WI38 (cell line): ENCODE results near the gene PGA4.

Experiments used
- H3K4me3 ChIP-seq: 2 replicates; pipeline ENCODE4 v1.5.1; 2011; ENCODE audit warnings: low read depth, mild to moderate bottlenecking, control low read depth, low read length
- TF ChIP-seq, protein P1 (sequence below): IDR thresholded peaks from 2 replicates; pipeline ENCODE4 v1.5.1; 2012; ENCODE audit warnings: low read depth, mild to moderate bottlenecking, control low read depth, low read length

PGA4 gene

DNA sequence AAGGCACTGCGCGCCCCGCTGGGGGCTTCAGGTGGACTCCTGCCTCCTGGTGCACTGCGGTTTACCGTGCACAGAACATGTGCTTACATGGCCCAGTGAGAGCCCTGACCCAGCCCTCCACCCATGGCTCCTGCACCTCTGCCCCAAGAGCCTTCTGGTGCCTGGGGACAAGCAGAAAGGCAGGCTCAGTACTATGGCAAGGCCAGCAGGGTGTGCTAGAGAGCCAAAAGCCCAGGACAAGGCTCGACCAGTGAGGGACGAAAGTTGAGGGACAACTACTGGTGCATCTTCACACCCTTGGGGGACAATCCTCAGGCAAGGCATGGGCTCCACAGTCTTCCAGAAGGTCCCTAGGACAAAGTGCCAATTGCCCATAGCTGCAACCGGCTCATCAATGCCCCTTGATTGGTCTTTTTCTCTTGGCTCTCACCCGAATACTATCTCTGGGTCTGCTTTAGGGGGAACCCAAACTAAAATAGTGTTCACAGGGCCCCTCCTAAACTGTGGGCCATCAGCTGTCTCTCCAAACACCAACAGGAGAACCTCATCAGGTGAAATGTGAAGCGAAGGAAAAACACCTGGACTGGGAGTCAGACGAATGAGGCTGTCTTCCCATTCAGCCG, 32.4 kb downstream of the PGA4 start:
- TF ChIP-seq, protein P1, sequence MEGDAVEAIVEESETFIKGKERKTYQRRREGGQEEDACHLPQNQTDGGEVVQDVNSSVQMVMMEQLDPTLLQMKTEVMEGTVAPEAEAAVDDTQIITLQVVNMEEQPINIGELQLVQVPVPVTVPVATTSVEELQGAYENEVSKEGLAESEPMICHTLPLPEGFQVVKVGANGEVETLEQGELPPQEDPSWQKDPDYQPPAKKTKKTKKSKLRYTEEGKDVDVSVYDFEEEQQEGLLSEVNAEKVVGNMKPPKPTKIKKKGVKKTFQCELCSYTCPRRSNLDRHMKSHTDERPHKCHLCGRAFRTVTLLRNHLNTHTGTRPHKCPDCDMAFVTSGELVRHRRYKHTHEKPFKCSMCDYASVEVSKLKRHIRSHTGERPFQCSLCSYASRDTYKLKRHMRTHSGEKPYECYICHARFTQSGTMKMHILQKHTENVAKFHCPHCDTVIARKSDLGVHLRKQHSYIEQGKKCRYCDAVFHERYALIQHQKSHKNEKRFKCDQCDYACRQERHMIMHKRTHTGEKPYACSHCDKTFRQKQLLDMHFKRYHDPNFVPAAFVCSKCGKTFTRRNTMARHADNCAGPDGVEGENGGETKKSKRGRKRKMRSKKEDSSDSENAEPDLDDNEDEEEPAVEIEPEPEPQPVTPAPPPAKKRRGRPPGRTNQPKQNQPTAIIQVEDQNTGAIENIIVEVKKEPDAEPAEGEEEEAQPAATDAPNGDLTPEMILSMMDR, result peak; percentile 82
- no peak overlapping the region for H3K4me3 ChIP-seq

DNA sequence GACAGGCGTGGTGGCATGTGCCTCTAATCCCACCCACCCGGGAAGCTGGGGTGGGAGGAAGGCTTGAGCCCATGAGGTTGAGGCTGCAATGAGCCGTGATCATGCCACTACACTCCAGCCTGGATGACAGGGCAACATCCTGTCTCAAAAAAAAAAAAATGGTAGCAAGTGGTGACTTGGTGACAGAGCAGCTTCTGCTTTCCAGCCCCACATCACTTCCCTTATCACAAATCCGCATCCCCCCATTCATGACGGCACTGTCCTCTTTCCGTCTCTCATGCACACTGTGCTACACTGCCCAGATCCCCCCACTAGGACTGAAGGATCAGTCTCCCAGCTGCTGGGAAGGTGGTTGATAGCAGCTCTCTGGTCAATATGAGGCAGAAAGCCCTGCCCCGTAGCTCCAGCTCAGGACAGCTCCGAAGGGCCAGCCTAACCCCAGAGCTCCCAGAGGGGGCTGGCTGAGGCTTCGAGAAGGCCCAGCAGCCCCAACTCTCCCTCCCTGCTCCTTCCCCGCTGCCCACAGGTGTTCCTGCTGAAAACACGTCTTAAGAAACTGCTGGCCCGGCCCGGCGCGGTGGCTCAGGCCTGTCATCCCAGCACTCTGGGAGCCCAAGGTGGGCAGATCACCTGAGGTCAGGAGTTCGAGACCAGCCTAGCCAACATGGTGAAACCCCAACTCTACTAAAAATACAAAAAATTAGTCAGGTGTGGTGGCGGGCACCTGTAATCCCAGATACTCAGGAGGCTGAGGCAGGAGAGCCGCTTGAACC, 34.7 kb downstream of the PGA4 start:
- no peak overlapping the region for H3K4me3 ChIP-seq
- TF ChIP-seq, protein P1, result no peak

DNA sequence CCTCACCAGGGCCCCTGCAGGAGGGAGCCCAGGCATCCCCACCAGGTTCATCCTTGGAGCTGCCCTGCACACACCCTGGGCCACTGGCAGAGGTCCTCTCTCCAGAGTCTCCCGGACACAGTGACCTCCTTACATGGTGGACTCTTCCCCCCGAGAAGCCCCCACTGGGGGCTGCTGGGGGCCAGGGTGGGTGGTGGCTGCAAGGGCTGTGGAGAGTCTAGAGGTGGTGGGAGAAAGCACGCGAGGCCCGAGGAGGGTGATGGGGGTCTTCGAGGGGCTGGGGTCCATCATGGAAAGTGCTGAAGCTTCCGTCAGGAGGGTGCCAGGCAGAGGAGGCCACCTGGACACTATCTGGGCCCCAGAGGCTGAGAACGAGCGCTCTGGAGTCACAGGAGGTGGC, 36.4 kb downstream of the PGA4 start:
- no peak overlapping the region for H3K4me3 ChIP-seq
- TF ChIP-seq, protein P1, result no peak

DNA sequence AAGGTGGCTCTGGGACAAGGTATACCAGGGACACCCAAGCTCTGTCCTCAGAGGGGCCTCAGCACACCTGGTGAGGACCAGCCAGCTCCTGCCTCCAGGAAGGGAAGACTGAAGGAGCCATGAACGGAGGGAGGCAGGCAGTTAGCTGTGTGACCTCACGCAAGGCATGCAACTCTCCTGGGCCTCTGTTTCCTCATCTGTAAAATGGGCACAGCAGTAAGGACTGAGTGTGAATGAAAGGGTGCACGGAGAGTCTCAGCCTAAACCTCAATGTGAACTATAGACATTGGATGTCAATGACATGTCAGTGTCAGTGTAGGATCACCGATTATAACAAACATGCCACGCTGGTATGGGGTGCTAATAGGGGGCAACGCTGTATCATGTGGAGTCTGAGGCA, 37.2 kb downstream of the PGA4 start:
- H3K4me3 ChIP-seq, result no peak overlapping the region
- TF ChIP-seq, protein P1, result no peak

DNA sequence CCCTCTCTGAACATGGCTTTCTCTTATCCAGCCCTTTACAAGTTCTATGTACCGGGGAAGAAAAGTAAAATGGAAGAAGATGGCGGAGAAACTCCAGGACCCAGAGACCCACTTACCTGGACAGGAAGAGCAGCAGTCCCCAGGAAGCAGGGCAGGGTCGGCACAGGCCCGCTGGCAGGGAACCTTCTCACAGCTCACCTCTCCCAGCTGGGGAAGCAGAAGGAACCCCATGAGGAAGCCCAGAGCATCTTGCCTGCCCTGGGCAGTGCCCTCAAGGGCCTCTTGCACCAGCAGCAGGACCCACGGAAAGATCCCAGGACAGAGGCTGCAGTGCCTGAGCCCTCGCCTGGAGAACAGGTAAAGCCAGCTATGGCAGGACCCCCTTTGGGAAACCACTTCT, 42.2 kb downstream of the PGA4 start:
- TF ChIP-seq, protein P1, result no peak
- H3K4me3 ChIP-seq, result no peak overlapping the region

DNA sequence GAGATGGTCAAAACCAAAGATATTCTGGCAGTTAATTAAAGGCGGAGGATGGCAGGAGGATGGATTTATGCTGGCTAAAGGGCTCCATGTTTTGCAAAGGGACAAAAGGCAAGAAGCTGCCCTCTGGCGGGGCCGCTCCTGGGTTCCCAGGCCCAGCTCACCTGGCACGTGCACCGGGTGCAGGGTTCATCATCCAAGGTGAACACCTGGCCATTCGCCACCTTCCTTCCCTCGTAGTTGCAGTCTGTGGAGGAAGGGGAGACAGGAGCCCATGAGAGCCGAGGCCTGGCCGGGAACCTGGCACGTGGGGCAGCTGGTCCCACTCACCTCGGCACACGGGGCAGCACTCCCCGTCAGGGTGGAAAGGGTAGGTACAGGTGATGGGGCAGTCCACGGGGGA, 42.6 kb downstream of the PGA4 start:
- H3K4me3 ChIP-seq, result no peak overlapping the region
- TF ChIP-seq, protein P1, result no peak

DNA sequence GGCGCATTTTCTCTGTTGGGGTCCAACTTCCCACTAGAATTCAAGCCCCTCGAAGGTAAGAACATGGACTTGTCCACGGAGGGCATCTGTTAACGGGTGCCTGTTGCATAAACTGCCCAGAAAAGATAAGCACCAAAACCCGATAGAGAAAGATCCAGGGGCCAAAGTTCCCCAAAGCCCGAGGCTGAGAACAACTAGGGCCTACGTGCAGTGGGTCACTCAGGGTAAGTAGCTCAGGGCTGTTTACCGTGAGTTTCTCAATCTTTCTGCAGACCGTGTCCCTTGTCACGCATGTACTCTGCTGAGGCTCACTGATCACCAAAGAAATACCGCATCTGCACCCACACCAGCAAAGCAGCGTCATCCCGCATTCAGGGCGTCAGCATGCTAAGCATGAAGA, 43.2 kb downstream of the PGA4 start:
- no peak overlapping the region for H3K4me3 ChIP-seq
- TF ChIP-seq, protein P1, result no peak
